GM18909 (cell line): ENCODE data around the gene KLHL28.

Experiments used
- ATAC-seq: cut with Tn5 transposase; IDR thresholded peaks from one replicate; pipeline ENCODE4 v1.9.1; 2021; ENCODE audit warnings: mild to moderate bottlenecking; ENCODE audit not compliant: unreplicated experiment, poor library complexity

The KLHL28 gene

GRCh38 chr14:44960646-44961045, 1.1 kb downstream of the KLHL28 start:
- no peak for ATAC-seq

GRCh38 chr14:44960146-44960545, 1.6 kb downstream of the KLHL28 start:
- ATAC-seq, result no peak

GRCh38 chr14:44959538-44959937, 2.2 kb downstream of the KLHL28 start:
- no peak for ATAC-seq

GRCh38 chr14:44956866-44957265, 4.9 kb downstream of the KLHL28 start:
- no peak for ATAC-seq

- no peak for ATAC-seq
These were observed 6.2 kb downstream of the KLHL28 start for GRCh38 chr14:44955528-44955927.

- ATAC-seq, result no peak
These were observed 7.0 kb downstream of the KLHL28 start for GRCh38 chr14:44954750-44955149.

- no peak for ATAC-seq
These were observed 9.2 kb downstream of the KLHL28 start for GRCh38 chr14:44952391-44953110.

GRCh38 chr14:44951051-44951450, 10.7 kb downstream of the KLHL28 start:
- no peak for ATAC-seq

- ATAC-seq, result no peak
These were observed 16.5 kb downstream of the KLHL28 start for GRCh38 chr14:44945264-44945663.

GRCh38 chr14:44944107-44944506, 17.6 kb downstream of the KLHL28 start:
- ATAC-seq, result no peak

- no peak for ATAC-seq
These were observed 19.3 kb downstream of the KLHL28 start for GRCh38 chr14:44942436-44942835.

GRCh38 chr14:44941591-44941990, 20.2 kb downstream of the KLHL28 start:
- ATAC-seq, result no peak

GRCh38 chr14:44940944-44941343, 20.8 kb downstream of the KLHL28 start:
- no peak for ATAC-seq

GRCh38 chr14:44940211-44940610, 21.5 kb downstream of the KLHL28 start:
- ATAC-seq, result no peak

GRCh38 chr14:44937547-44937946, 24.2 kb downstream of the KLHL28 start:
- no peak for ATAC-seq

GRCh38 chr14:44935155-44935554, 26.6 kb downstream of the KLHL28 start:
- no peak for ATAC-seq

- ATAC-seq, result no peak
These were observed 33.0 kb downstream of the KLHL28 start for GRCh38 chr14:44928793-44929192.

GRCh38 chr14:44914849-44915248, 46.9 kb downstream of the KLHL28 start:
- ATAC-seq, result no peak

- ATAC-seq, result no peak
These were observed 49.5 kb downstream of the KLHL28 start for GRCh38 chr14:44912041-44912869.

- no peak for ATAC-seq
These were observed 50.9 kb downstream of the KLHL28 start for GRCh38 chr14:44910821-44911220.

- no peak for ATAC-seq
These were observed 60.1 kb downstream of the KLHL28 start for GRCh38 chr14:44901696-44902095.

GRCh38 chr14:44898551-44898950, 63.2 kb downstream of the KLHL28 start:
- ATAC-seq, result no peak
